LHCN-M2 (cell line): ENCODE results near the gene NDST3. TPM values are rescaled to one million over a fixed set of nuclear protein-coding genes. Genes with fewer than 3 reads are reported as not detected.
"Not testable (repeated sequence)": the region's sequence is repeated elsewhere in the genome, so short reads cannot be mapped to it uniquely, and the experiment has no call there.

ENCODE experiments used
- DNase-seq: peaks from one replicate; pipeline ENCODE4 v3.0.0-alpha.2; 2012; ENCODE audit warnings: low read depth
- total RNA-seq: library from RNA; depleted of rRNA; stranded (reverse); fragments of >200 nt; gene quantifications from 2 replicates; pipeline ENCODE4 v1.2.3, GENCODE V29; 2014

Gene NDST3
- total RNA-seq, 1 experiment from 2014 or later: not detected

DNA sequence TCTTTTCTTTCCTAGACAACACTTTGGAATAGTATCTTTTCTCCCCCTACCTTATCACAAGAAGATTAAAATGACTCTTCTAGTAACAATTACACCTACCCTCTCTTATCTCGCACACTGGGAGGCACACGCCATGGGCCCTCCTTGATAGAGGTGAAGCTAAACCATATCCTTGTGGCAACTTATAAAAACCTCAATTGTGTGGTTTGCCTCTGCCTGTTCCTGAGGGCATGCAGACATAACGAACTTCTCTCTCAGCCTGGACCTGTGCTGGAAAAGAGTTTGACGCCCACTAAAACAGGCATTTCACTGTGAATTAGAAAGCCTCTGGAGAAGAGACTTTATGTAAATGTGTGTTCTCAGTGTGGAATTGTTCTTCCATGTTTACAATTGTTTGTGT lies 141.2 kb downstream of the NDST3 start:
- DNase-seq: no peak

- no peak for DNase-seq
These were observed 142.8 kb downstream of the NDST3 start for GRCh38 chr4:118177126-118177525.

DNA sequence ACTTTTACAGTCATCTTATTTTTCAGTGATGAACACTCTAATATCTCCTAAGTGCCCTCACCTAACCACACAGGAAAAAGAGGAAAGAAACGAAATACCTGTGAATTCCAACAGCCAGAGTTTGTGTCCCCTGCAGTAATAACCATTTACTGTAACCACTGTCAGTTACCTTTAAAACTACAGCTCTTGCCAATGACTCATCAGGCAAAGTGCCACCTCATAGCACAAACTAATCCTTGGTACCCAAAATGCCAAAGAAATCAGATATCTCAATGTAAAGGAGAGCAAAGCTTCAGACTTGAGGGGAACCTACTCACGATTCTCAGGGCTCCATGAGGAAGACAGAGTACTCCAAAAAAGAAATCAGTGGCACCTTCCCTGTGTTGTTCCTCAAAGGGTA lies 146.5 kb downstream of the NDST3 start:
- DNase-seq: peak; percentile 37

GRCh38 chr4:118190903-118191302 lies 156.6 kb downstream of the NDST3 start:
- DNase-seq: no peak

DNA sequence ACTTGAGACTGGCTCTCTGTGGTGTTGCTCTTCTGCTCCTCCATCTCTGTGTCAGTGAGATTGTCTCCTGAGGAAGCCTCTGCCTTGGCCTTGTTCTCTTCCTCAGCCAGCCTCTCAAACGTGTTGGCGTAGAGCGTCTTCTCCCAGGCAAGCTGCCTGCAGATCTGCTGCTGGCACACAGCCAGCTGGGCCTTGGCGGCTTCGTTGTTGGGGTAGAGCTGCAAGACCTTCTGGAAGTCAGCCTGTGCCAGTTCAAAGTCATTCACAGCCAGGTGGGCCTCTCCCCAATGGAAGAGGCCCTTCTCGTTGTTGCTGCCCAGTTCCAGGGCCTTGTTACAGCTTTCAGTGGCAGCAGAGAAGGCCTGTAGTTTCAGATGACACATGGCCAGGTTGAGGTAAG lies 159.1 kb downstream of the NDST3 start:
- no peak for DNase-seq

GRCh38 chr4:118206627-118207026 lies 172.3 kb downstream of the NDST3 start:
- DNase-seq: no peak

- DNase-seq: no peak
These were observed 178.8 kb downstream of the NDST3 start for GRCh38 chr4:118213101-118213500.

GRCh38 chr4:118215826-118216225 lies 181.5 kb downstream of the NDST3 start:
- no peak for DNase-seq

GRCh38 chr4:118221227-118221800 lies 187.0 kb downstream of the NDST3 start:
- no peak for DNase-seq

- DNase-seq: peak; percentile 69
These were observed 190.1 kb downstream of the NDST3 start for GRCh38 chr4:118224243-118224829.

DNA sequence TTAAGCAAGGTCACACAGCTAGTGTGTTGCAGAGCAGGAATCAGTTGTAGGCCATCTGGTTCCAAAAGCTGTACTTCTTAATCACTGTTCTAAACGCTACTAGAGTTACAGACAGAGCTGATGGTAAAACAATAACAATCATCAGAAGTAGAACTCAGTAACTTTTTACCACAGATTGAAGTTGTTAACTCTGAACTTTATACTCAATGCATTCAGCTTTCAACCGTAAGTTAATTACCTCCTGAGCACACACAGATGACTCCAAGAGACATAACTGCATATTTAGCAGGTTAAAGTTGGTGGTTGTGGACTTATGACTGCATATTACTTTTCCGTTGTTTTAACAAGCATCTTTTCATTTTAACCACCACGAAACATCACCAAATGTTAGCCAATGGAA lies 191.2 kb downstream of the NDST3 start:
- no peak for DNase-seq

- DNase-seq: no peak
These were observed 192.2 kb downstream of the NDST3 start for GRCh38 chr4:118226311-118227010.

DNA sequence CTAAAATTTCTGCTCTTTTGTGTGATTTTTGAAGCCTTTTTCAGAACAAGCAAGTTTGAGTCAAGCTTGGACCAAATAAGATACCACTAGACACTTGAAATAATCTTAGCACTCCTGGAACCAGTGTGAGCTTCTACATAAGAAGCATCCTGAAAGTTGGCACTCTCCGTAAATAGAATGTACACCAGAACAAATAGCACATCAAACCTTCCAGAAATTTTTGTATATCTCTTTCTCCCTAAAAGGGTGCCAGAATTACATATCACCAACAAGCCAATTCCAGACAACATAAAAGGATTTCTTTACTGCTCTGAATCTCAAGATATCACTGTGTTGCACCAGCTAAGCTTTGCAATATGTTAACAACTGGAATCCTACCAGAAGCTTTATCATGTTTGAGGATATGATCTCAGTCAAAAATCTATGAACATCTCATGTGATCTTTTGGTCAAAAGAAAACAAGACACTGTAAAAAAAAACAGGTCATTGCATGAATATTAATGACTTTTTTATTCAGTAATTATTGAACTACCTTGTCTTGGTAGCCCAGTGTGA lies 201.4 kb downstream of the NDST3 start:
- no peak for DNase-seq

- DNase-seq: no peak
These were observed 203.2 kb downstream of the NDST3 start for GRCh38 chr4:118237531-118237930.

- no peak for DNase-seq
These were observed 215.6 kb downstream of the NDST3 start for GRCh38 chr4:118249890-118250289.

- DNase-seq: no peak
These were observed 220.1 kb downstream of the NDST3 start for GRCh38 chr4:118254368-118254767.

- DNase-seq: no peak
These were observed 224.8 kb downstream of the NDST3 start for GRCh38 chr4:118259111-118259510.

DNA sequence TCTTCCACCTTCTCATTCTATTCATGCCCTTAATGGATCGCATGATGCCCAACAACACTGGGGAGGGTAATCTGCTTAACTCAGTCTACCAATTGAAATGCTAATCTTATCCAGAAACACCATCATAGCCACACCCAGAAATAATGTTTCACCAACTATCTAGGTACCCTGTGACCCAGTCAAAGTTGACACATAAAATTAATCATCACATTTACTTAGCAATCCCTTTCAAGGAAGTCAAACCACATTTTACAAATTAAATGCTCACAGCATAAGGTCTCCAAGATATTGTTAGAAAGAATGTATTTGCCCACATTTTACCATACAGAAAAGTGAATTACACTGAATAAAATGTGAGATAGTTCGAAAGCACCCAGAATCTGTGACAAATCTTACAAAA lies 226.0 kb downstream of the NDST3 start:
- DNase-seq: no peak

DNA sequence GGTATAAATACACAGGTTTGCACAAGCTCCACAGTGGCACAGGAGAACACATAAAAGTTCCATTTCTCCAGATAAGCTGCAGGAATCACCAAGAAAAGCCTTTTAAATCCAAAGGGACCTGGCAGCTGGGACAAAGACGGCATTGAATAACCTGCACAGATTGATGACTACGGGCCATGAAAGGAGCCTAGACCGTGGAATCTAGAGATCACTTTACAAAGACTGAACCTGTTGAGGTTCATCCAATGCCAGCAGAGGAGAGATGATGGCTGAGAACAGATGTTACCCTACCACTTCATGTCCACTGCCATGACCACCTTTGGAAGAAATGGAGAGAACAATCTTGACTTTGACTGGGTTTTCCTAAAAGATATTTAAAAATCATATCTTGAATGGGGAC lies 229.8 kb downstream of the NDST3 start:
- no peak for DNase-seq

DNA sequence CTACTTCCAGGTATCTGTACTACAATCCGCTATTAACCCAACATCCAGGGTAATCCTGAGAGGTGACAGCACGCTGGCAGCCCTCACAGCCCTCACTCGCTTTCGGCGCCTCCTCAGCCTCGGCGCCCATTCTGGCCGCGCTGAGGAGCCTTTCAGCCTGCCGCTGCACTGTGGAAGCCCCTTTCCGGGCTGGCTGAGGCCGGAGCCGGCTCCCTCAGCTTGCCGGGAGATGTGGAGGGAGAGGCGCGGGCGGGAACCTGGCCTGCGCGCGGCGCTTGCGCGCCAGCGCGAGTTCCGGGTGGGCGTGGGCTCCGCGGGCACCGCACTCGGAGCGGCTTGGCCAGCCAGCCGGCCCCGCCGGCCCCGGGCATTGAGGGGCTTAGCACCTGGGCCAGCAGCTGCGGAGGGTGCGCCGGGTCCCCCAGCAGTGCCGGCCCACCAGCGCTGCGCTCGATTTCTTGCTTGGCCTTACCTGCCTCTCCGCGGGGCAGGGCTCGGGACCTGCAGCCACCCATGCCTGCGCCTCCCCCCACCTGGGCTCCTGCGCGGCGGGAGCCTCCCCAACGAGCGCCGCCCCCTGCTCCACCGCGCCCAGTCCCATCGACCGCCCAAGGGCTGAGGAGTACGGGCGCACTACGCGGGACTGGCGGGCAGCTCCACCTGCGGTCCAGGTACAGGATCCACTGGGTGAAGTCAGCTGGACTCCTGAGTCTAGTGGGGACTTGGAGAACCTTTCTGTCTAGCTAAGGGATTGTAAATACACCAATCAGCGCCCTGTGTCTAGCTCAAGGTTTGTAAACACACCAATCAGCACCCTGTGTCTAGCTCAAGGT lies 231.2 kb downstream of the NDST3 start:
- DNase-seq: no peak

- DNase-seq: not testable (repeated sequence)
These were observed 231.8 kb downstream of the NDST3 start for GRCh38 chr4:118266145-118266496.

DNA sequence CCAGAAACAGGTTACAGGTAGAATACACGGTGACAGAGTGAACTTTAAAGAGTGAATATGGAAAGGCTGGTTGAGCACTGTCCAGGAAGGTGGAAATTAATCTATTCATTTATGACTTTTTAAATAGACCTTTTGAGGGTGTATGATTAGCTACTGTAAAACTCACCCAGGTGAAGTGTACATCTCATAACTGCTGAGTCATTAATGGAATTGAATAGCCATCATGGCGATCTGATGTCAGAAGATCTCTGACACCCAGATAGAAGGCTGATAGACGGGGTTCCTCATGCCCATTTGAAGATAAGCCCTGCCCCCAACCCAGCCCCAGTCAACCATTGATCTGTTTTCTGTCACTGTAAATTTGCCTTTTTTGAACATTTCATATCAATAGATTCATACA lies 234.5 kb downstream of the NDST3 start:
- no peak for DNase-seq
